GM18517 (cell line): ENCODE data around the gene DNAH17.

Experiments used
- ATAC-seq: cut with Tn5 transposase; IDR thresholded peaks from one replicate; pipeline ENCODE4 v1.9.1; 2021; ENCODE audit warnings: mild to moderate bottlenecking, moderate library complexity; ENCODE audit not compliant: unreplicated experiment

Gene DNAH17

GRCh38 chr17:78575340-78575739 lies 1.9 kb downstream of the DNAH17 start:
- no peak for ATAC-seq

- no peak for ATAC-seq
Measured at GRCh38 chr17:78573955-78574354, 3.2 kb downstream of the DNAH17 start.

- no peak for ATAC-seq
Measured at GRCh38 chr17:78572239-78573205, 4.7 kb downstream of the DNAH17 start.

GRCh38 chr17:78571329-78571728 lies 5.9 kb downstream of the DNAH17 start:
- no peak for ATAC-seq

DNA sequence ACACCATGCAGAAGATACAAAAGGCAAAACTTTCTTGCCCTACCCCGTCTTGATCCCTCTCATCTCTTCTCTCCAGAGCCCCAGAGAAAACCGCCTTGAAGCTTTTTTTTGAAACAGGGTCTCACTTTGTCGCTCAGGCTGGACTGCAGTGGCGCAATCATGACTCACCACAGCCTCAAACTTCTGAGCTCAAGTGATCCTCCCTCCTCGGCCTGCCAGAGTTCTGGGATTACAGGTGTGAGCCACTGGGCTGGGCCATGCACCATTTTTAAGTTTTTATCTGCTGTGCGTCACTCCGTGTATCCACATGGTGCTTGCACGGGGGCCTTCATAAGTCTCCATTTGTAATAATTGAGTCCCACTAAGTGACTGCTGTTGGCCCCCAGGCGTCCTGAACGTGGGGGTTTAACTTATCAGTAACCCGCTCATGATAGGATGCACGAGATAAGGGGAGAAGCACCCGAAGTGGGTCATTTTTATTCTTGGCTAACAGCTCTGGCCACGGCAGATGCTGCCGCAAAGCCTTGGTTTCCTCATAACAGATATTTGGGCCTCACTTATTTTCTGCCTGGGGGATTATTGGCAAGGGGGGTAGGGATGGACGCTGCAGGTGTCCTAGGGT lies 8.6 kb downstream of the DNAH17 start:
- ATAC-seq: no peak

GRCh38 chr17:78567991-78568390 lies 9.2 kb downstream of the DNAH17 start:
- ATAC-seq: no peak

DNA sequence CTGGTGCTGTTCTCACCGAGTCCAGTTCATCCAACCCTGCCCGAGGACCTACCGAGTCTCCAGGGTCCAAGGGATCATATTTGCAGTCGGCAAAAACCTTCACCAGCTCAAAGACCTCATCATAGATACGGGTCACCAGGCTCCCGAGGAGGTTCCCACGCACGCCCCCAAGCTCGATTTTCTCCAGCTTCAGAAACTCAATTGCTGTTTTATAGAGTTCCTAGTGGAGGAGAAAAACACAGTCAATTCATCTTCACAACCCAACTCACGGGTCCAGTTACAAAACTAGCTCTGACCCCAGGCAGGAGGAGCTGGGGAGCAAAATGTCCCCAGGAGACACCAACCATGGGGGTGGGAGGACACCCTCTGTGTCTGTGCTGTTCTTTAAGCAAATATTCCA lies 10.2 kb downstream of the DNAH17 start:
- ATAC-seq: no peak

GRCh38 chr17:78563189-78564145 lies 13.7 kb downstream of the DNAH17 start:
- no peak for ATAC-seq

- ATAC-seq: no peak
Measured at GRCh38 chr17:78562734-78563133, 14.5 kb downstream of the DNAH17 start.

- ATAC-seq: no peak
Measured at GRCh38 chr17:78561166-78561565, 16.0 kb downstream of the DNAH17 start.

DNA sequence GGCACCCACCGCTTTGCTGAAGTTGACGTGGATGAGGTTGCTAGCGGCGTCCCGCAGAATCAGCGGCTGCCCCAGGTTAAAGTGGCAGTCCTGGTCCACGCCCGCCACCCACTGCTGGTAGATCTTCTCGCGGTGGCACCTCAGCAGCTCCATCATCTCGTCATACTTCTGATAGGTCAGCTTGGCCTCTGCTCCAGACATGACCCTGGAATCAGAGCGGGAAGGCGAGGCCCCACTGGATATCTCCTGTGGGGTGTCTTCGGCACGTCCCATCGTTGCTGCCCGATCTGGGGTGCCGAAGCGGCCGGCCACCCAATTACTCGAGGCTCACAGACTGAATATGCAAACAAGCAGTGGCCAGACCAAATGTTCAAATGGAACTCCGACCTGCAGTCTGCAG lies 16.5 kb downstream of the DNAH17 start:
- no peak for ATAC-seq

DNA sequence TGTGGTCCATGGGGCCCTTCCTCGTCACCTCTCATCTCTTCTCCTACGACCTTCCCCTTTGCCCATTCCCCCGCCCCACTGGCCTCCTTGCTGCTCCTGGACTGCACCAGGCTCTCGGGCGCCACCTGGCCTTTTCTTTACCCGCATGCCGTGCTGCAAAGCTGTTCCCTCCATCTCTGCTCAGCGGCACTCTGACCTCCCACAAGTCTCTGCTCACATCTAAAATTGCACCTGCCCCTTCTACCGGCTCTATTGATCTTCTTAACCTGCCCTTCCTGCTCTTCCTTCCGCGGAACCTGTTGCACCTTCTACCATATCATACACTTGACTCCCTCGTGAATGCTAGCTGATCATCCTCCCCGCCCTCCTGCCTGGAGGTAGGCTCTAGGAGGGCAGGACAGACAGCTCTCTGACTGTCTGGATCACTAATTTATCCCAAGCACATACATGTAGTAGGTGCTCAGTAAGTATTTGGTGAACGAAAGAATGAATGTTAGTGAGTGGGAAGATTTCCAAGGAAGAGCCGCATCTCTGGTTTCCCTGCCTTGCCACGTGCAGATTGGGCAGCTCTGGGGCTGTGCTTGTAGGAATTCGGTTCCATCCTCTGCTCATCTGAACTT lies 17.3 kb downstream of the DNAH17 start:
- ATAC-seq: no peak

DNA sequence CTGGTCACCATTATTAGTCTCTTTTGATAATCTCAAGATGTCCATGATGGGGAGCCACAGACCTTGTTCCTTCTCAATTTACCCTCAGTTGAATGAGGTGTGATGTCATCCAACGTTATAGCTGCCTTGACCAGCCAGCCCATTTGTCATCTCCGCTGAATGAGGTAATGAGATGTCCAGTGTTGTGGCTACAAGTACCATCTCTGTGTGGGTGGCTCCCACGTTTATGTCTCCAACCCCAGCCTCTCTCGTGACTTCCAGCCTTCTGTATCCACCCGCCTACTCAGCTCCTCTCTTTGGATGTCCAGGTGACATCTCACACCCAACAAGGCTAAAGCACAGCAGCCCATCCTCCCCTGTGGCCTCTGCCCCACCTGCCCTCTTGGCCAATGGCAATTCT lies 18.2 kb downstream of the DNAH17 start:
- no peak for ATAC-seq

DNA sequence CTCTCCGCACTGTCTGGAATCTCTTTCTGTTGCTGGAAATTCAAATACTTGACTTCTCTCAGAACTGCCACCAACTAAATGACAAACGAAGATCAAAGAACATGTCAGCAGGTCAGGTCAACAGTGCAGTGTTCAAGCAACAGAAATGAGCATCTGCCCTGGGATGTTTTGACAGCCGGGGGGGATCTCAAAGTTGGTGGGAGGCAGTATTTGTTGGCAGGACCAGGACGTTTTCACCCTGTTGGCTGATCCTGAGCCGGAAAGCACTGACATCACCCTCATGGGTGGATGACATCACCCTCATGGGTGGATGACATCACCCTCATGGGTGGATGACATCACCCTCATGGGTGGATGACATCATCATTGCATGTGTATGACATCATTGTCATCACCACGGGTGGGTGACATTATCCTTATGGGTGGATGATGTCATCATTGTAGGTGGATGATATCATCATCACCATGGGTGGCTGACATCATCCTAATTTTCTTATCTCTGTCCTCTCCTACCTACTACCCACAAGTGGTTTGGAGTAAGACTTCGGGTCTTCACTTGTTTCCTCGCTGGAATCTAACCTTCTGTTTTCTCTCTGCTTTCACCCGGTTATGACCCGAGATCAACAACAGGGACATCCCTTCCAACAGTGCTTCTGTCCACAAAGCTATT lies 18.9 kb downstream of the DNAH17 start:
- ATAC-seq: no peak

GRCh38 chr17:78557598-78558039 lies 19.6 kb downstream of the DNAH17 start:
- no peak for ATAC-seq

DNA sequence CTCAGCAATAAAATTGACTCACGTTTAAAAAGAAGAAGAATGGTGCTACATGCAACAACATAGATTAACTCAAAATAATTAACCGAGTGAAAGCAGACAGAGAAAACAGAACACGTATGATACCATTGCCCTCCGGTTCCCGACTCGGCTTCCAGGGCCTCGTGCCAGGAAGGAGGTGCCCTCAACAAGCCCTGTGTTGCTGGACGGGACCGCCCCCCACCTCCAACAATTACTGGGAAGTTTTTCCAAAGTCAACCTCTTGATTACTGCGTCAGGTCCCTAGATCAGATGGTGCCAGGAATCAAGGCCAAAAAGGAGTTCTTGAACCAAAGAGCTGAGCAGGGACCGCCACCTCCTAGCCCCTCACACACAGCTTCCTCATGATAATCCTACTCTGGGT lies 20.4 kb downstream of the DNAH17 start:
- no peak for ATAC-seq

- no peak for ATAC-seq
Measured at GRCh38 chr17:78555746-78556401, 21.3 kb downstream of the DNAH17 start.

DNA sequence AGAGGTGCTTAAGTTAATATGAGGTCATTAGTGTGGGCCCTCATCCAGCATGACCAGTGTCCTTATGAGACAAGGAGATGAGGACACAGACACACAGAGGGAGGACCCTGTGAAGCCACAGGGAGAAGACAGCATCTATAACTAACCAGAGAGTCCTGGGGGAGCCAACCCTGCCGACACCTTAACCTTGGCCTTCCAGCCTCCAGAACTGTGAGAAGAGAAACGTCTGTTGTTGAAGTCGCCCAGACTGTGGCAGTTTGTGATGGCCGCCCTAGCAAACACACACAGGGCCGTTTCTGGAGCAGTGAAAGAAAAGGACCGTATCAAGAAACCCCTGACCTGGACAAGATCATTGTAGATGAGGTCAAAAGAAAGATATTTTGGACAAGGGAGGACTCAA lies 26.7 kb downstream of the DNAH17 start:
- no peak for ATAC-seq

GRCh38 chr17:78548725-78549124 lies 28.5 kb downstream of the DNAH17 start:
- ATAC-seq: no peak

DNA sequence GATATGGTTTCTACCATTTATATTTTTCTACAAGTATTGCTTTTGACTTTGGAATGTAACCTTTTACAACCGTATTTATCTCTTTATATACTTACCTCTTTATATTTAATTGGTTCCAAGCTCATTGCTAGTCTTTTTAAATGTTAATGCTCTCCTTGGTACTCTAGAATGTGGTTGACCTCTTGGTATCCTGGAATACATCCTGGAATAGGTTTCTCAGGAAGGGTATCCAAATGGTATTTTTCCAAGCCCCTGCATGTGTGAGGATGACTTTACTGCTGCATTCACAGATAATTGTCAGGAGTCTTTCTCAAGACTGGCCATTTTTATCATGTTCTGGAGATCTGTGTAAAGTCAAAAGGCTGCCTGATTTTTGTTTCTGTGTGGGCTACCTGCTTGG lies 30.2 kb downstream of the DNAH17 start:
- ATAC-seq: no peak
